ENCODE data around the gene KIF23. TPM values are rescaled to one million over a fixed set of nuclear protein-coding genes. Genes with fewer than 3 reads are reported as not detected.

The KIF23 gene
- total and polyA plus RNA-seq, 4 experiments from 2014 or later: 0.20 TPM; not detected in 3

DNA sequence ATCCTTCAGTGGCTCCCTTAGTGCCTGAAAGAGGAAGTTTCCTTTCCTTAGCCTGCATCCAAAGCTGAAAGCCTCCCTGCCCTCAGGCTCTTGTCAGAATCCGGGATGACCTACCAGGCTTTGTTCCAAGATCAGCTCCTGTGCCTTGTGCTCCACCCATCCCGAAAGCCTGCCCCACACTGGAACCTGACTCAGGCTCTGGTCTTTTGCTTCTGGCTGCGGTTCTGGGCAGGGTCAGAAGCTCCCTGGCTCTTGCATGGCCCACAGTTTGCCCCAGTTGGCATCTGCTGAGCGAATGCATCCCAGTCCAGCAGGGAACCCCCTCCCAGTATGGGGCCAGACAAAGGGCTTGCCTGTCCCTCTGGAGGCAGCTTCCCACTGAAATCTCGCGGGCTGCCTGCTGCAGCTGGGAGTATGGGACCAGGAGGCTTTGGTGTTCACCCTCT, 25.9 kb upstream of the KIF23 start:
- no peaks in the 10 kb centered on the region for H3K36me3 ChIP-seq (ENCODE audit: insufficient read depth, low read length)
- Mint-ChIP-seq H3K4me3 (no peak overlapping the region), H3K9me3 (no peaks in the 10 kb centered on the region), H3K27ac (peak overlapping the region in 1 of 7 donors; percentile 32), H3K27me3 (peaks cover 3 to 6% of the 10 kb centered on the region in 2 donors), H3K36me3 (no peaks in the 10 kb centered on the region), H3K4me1 (no peaks in the 10 kb centered on the region)
- no peaks in the 10 kb centered on the region for H3K9me3 ChIP-seq (ENCODE audit: control insufficient read depth in 1 of 2, low read length in 2 of 2)
- intact Hi-C loops (cut with micrococcal nuclease): no loop called here
- DNase-seq: no peak
- no peak overlapping the region for H3K4me3 ChIP-seq (ENCODE audit: low read length in 2 of 2)
- no peaks in the 10 kb centered on the region for H3K27me3 ChIP-seq (ENCODE audit: insufficient read depth, low read length)
- ChIA-PET CTCF (ENCODE audit: partially characterized antibody) (interaction anchor here (0.8 to 1.4 kb wide), 2 partner anchors 331 to 332 kb away, joined by 3 read pairs; no protein-coding TSS in a partner anchor), POLR2A (ENCODE audit: partially characterized antibody) (no interaction called here)
- H3K4me1 ChIP-seq (ENCODE audit: insufficient read depth, low read length): no peaks in the 10 kb centered on the region
- no peak overlapping the region for H3K27ac ChIP-seq (ENCODE audit: low read depth, low read length)

DNA sequence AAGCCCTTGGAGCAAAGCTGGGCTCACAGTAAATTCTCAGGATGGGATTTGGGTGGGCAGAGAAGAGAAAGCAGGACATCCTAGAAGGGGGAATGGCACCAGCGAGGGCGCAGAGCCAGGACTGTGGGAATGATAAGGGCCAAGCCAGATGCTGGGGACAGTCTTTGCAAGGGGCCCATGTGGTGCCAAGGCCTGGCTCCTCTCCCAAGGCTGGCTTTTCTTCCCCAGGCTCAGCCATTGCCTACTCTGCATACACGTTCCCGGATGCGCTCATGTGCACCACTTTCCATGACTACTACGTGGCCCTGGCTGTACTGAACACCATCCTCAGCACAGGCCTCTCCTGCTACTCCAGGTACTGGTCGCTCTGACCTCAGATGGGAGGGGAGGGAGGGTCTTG, 24.7 kb upstream of the KIF23 start:
- no peaks in the 10 kb centered on the region for H3K36me3 ChIP-seq (ENCODE audit: insufficient read depth, low read length)
- Mint-ChIP-seq H3K4me1 (peaks cover 2% of the 10 kb centered on the region in 4 donors), H3K27ac (no peak overlapping the region), H3K36me3 (no peaks in the 10 kb centered on the region), H3K4me3 (no peak overlapping the region), H3K27me3 (peaks cover 4 to 7% of the 10 kb centered on the region in 2 donors), H3K9me3 (no peaks in the 10 kb centered on the region)
- H3K4me1 ChIP-seq (ENCODE audit: insufficient read depth, low read length): peaks cover 2% of the 10 kb centered on the region
- no peaks in the 10 kb centered on the region for H3K27me3 ChIP-seq (ENCODE audit: insufficient read depth, low read length)
- no peak for DNase-seq
- POLR2A ChIA-PET (ENCODE audit: partially characterized antibody): no interaction called here
- no peaks in the 10 kb centered on the region for H3K9me3 ChIP-seq (ENCODE audit: control insufficient read depth in 1 of 2, low read length in 2 of 2)
- no peak overlapping the region for H3K4me3 ChIP-seq (ENCODE audit: low read length in 2 of 2)
- CTCF ChIA-PET (ENCODE audit: partially characterized antibody): interaction anchor here (1.4 kb wide), 1 partner anchor 333 kb away, joined by 3 read pairs; no protein-coding TSS in a partner anchor
- no peak overlapping the region for H3K27ac ChIP-seq (ENCODE audit: low read depth, low read length)
- intact Hi-C loops (cut with micrococcal nuclease): no loop called here

GRCh38 chr15:69390575-69390974, 23.6 kb upstream of the KIF23 start:
- Mint-ChIP-seq H3K27ac (no peak overlapping the region), H3K4me3 (no peak overlapping the region), H3K27me3 (peaks cover 6 to 10% of the 10 kb centered on the region in 2 donors), H3K9me3 (no peaks in the 10 kb centered on the region), H3K4me1 (peaks cover 4 to 7% (median 6%) of the 10 kb centered on the region in 4 donors), H3K36me3 (no peaks in the 10 kb centered on the region)
- DNase-seq: no peak
- peaks cover 6% of the 10 kb centered on the region for H3K4me1 ChIP-seq (ENCODE audit: insufficient read depth, low read length)
- POLR2A ChIA-PET (ENCODE audit: partially characterized antibody): no interaction called here
- no peak overlapping the region for H3K27ac ChIP-seq (ENCODE audit: low read depth, low read length)
- CTCF ChIA-PET (ENCODE audit: partially characterized antibody): interaction anchor here (1.2 to 6.4 kb wide), 2 partner anchors 333 to 359 kb away, joined by 3 to 100 read pairs; no protein-coding TSS in a partner anchor
- no peak overlapping the region for H3K4me3 ChIP-seq (ENCODE audit: low read length in 2 of 2)
- no peaks in the 10 kb centered on the region for H3K9me3 ChIP-seq (ENCODE audit: control insufficient read depth in 1 of 2, low read length in 2 of 2)
- intact Hi-C loops (cut with micrococcal nuclease): no loop called here
- H3K36me3 ChIP-seq (ENCODE audit: insufficient read depth, low read length): no peaks in the 10 kb centered on the region
- no peaks in the 10 kb centered on the region for H3K27me3 ChIP-seq (ENCODE audit: insufficient read depth, low read length)

- Histone ChIP-seq H3K4me1 (ENCODE audit: insufficient read depth, low read length) (peaks cover 6% of the 10 kb centered on the region), H3K9me3 (ENCODE audit: control insufficient read depth in 1 of 2, low read length in 2 of 2) (no peaks in the 10 kb centered on the region), H3K27ac (ENCODE audit: low read depth, low read length) (no peak overlapping the region), H3K36me3 (ENCODE audit: insufficient read depth, low read length) (no peaks in the 10 kb centered on the region), H3K4me3 (ENCODE audit: low read length in 2 of 2) (no peak overlapping the region), H3K27me3 (ENCODE audit: insufficient read depth, low read length) (no peaks in the 10 kb centered on the region)
- Mint-ChIP-seq H3K27me3 (peaks cover 6 to 10% of the 10 kb centered on the region in 2 donors), H3K9me3 (no peaks in the 10 kb centered on the region), H3K4me1 (peaks cover 4 to 7% (median 6%) of the 10 kb centered on the region in 4 donors), H3K4me3 (no peak overlapping the region), H3K36me3 (no peaks in the 10 kb centered on the region), H3K27ac (no peak overlapping the region)
- intact Hi-C loops (cut with micrococcal nuclease): no loop called here
- POLR2A ChIA-PET (ENCODE audit: partially characterized antibody): no interaction called here
- CTCF ChIA-PET (ENCODE audit: partially characterized antibody): interaction anchor here (1.1 to 6.4 kb wide), 4 partner anchors 15 to 360 kb away, joined by 3 to 100 read pairs (median 4); no protein-coding TSS in a partner anchor
- no peak for DNase-seq
Observed at GRCh38 chr15:69391046-69391757, 22.9 kb upstream of the KIF23 start.

DNA sequence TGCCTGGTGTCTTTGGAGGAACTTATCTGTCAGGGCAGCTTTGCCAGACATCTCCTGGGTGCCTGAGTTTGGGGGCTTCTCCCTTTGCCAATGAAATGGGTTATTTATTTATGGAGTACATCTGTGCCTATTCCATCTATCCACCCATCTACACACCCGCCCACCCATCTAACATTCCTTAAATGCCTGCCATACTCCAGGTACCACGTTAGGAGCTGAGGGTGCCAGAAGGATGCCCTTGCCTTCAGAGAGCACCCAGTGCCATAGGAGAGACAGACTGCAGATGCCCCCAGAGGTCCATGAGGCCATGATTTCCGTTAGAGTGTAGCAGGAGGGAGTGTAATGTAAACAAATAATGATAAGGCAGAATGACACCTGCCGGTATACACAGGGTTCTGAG, 21.8 kb upstream of the KIF23 start:
- ChIA-PET POLR2A (ENCODE audit: partially characterized antibody) (no interaction called here), CTCF (ENCODE audit: partially characterized antibody) (interaction anchor here (1.1 to 6.4 kb wide), 3 partner anchors 17 to 358 kb away, joined by 3 to 100 read pairs (median 4); no protein-coding TSS in a partner anchor)
- Mint-ChIP-seq H3K9me3 (no peaks in the 10 kb centered on the region), H3K27ac (peak overlapping the region in 1 of 7 donors; percentile 64), H3K4me1 (peaks cover 4 to 7% (median 6%) of the 10 kb centered on the region in 4 donors), H3K27me3 (peaks cover 6 to 10% of the 10 kb centered on the region in 2 donors), H3K4me3 (no peak overlapping the region), H3K36me3 (no peaks in the 10 kb centered on the region)
- DNase-seq: no peak
- Histone ChIP-seq H3K27me3 (ENCODE audit: insufficient read depth, low read length) (no peaks in the 10 kb centered on the region), H3K36me3 (ENCODE audit: insufficient read depth, low read length) (no peaks in the 10 kb centered on the region), H3K4me1 (ENCODE audit: insufficient read depth, low read length) (peaks cover 6% of the 10 kb centered on the region), H3K9me3 (ENCODE audit: control insufficient read depth in 1 of 2, low read length in 2 of 2) (no peaks in the 10 kb centered on the region), H3K27ac (ENCODE audit: low read depth, low read length) (no peak overlapping the region), H3K4me3 (ENCODE audit: low read length in 2 of 2) (no peak overlapping the region)
- intact Hi-C loops (cut with micrococcal nuclease): no loop called here

DNA sequence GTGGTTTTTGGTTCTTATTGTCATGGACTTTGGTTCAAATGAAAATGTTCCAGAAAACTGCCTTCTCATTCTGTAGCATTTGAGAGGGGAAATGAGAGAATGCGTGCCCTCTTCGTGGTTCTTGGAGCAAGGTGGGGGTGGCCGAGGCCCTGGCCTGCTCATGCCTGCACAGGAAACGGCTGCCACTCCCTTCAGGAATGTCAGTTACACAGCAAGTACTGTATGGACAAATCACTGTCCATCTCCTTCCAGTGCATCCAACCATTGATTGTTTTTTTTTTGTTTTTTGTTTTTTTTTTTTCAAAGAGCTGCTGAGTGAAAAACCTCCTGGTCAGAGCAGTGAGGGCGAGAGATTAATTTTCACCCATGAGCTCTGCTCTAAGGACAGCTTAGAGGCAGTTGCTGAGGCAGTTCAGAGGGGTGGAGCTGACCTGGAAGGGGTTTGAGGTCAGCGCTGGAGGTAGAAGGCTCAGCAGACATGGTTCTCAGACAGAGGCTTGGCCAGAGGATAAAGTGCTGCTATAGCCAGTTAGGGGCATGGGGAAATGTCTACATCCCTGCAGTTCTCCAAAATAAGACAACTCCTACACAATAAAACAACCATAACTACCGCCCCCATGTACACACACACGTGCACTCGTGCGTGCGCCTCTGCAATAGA, 20.2 kb upstream of the KIF23 start:
- Mint-ChIP-seq H3K9me3 (no peaks in the 10 kb centered on the region), H3K27ac (peak overlapping the region in 1 of 7 donors; percentile 11), H3K27me3 (peaks cover 6 to 10% of the 10 kb centered on the region in 2 donors), H3K36me3 (no peaks in the 10 kb centered on the region), H3K4me3 (no peak overlapping the region), H3K4me1 (peaks cover 5 to 15% (median 7%) of the 10 kb centered on the region in 4 donors)
- Histone ChIP-seq H3K4me3 (ENCODE audit: low read length in 2 of 2) (no peak overlapping the region), H3K9me3 (ENCODE audit: control insufficient read depth in 1 of 2, low read length in 2 of 2) (no peaks in the 10 kb centered on the region), H3K36me3 (ENCODE audit: insufficient read depth, low read length) (no peaks in the 10 kb centered on the region), H3K4me1 (ENCODE audit: insufficient read depth, low read length) (peaks cover 6% of the 10 kb centered on the region), H3K27ac (ENCODE audit: low read depth, low read length) (no peak overlapping the region), H3K27me3 (ENCODE audit: insufficient read depth, low read length) (no peaks in the 10 kb centered on the region)
- intact Hi-C loops (cut with micrococcal nuclease): no loop called here
- DNase-seq: no peak
- ChIA-PET CTCF (ENCODE audit: partially characterized antibody) (interaction anchor here (1.0 to 6.4 kb wide), 14 partner anchors 9 to 362 kb away, joined by 3 to 100 read pairs (median 4); no protein-coding TSS in a partner anchor), POLR2A (ENCODE audit: partially characterized antibody) (no interaction called here)

All from CD4-positive, alpha-beta memory T cell (primary cell).